KMS-11 (cell line): Measurements from ENCODE around the gene SRP54.

Source experiments
- H2AFZ ChIP-seq: fragments of 200-600 bp; sonication (generic); 2 replicates; pipeline ENCODE4 v1.6.1; 2016; ENCODE audit warnings: antibody characterized with exemption, mixed run types, low read depth
- H3K27ac ChIP-seq: fragments of 200-600 bp; sonication (generic); 2 replicates; pipeline ENCODE4 v1.6.1; 2016; ENCODE audit warnings: mild to moderate bottlenecking, mixed run types
- H3K27me3 ChIP-seq: fragments of 200-600 bp; sonication (generic); 2 replicates; pipeline ENCODE4 v1.6.1; 2017; ENCODE audit warnings: mild to moderate bottlenecking, low read depth, mixed run types, moderate library complexity; ENCODE audit not compliant: insufficient read depth
- H3K36me3 ChIP-seq: fragments of 200-600 bp; sonication (generic); 2 replicates; pipeline ENCODE4 v1.6.1; 2017; ENCODE audit warnings: mild to moderate bottlenecking, mixed run types; ENCODE audit not compliant: insufficient read depth
- H3K4me1 ChIP-seq: fragments of 200-600 bp; sonication (generic); 2 replicates; pipeline ENCODE4 v1.6.1; 2016; ENCODE audit warnings: mild to moderate bottlenecking, low read depth, mixed run types; ENCODE audit not compliant: poor library complexity, severe bottlenecking
- H3K4me2 ChIP-seq: fragments of 200-600 bp; sonication (generic); 2 replicates; pipeline ENCODE4 v1.7.0; 2016; ENCODE audit warnings: mild to moderate bottlenecking, mixed run types
- H3K4me3 ChIP-seq: fragments of 200-600 bp; sonication (generic); IDR thresholded peaks from 2 replicates; pipeline ENCODE4 v1.6.1; 2017; ENCODE audit warnings: low read depth, low read length, mixed read lengths; ENCODE audit not compliant: insufficient read depth
- H3K79me2 ChIP-seq: fragments of 200-600 bp; sonication (generic); 2 replicates; pipeline ENCODE4 v1.6.1; 2016; ENCODE audit warnings: low read depth, mixed run types; ENCODE audit not compliant: insufficient read depth
- H3K9ac ChIP-seq: fragments of 200-600 bp; sonication (generic); 2 replicates; pipeline ENCODE4 v1.6.1; 2016; ENCODE audit warnings: mild to moderate bottlenecking, mixed run types
- H4K20me1 ChIP-seq: fragments of 200-600 bp; sonication (generic); 2 replicates; pipeline ENCODE4 v1.6.1; 2016; ENCODE audit warnings: mild to moderate bottlenecking, mixed run types; ENCODE audit not compliant: insufficient read depth
- CTCF ChIP-seq: fragments of 200-600 bp; sonication (generic); conservative IDR thresholded peaks from 2 replicates; pipeline ENCODE4 v1.6.1; 2017; ENCODE audit warnings: low read depth, mild to moderate bottlenecking, antibody characterized with exemption, low read length, moderate library complexity, mixed read lengths

Gene SRP54

GRCh38 chr14:34966413-34966812 lies 16.4 kb upstream of the SRP54 start:
- H3K36me3 ChIP-seq = no peaks in the 10 kb centered on the region
- H3K4me2 ChIP-seq = peak overlapping the region; percentile 27; the same call in 1 of the 2 replicates
- no peaks in the 10 kb centered on the region for H3K79me2 ChIP-seq
- no peaks in the 10 kb centered on the region for H3K27me3 ChIP-seq
- H3K4me3 ChIP-seq = no peak overlapping the region
- peak overlapping the region; percentile 25 for H3K27ac ChIP-seq
- no peaks in the 10 kb centered on the region for H4K20me1 ChIP-seq
- no peak overlapping the region for H3K9ac ChIP-seq
- H2AFZ ChIP-seq = no peak overlapping the region
- TF ChIP-seq CTCF = no peak
- H3K4me1 ChIP-seq = peaks cover 24% of the 10 kb centered on the region

- Histone ChIP-seq H3K36me3 (no peaks in the 10 kb centered on the region), H3K9ac (no peak overlapping the region), H3K4me2 (no peak overlapping the region), H3K79me2 (no peaks in the 10 kb centered on the region; the same call in 1 of the 2 replicates), H4K20me1 (no peaks in the 10 kb centered on the region), H2AFZ (no peak overlapping the region), H3K27me3 (no peaks in the 10 kb centered on the region), H3K4me3 (no peak overlapping the region), H3K27ac (no peak overlapping the region), H3K4me1 (peaks cover 24% of the 10 kb centered on the region)
- TF ChIP-seq CTCF = no peak
Observed at GRCh38 chr14:34970665-34971064, 12.1 kb upstream of the SRP54 start.

GRCh38 chr14:34971381-34971780 lies 11.4 kb upstream of the SRP54 start:
- no peak overlapping the region for H3K9ac ChIP-seq
- H2AFZ ChIP-seq = no peak overlapping the region
- H3K79me2 ChIP-seq = no peaks in the 10 kb centered on the region; the same call in 1 of the 2 replicates
- H3K36me3 ChIP-seq = no peaks in the 10 kb centered on the region
- H3K4me3 ChIP-seq = no peak overlapping the region
- no peaks in the 10 kb centered on the region for H3K27me3 ChIP-seq
- no peaks in the 10 kb centered on the region for H4K20me1 ChIP-seq
- H3K27ac ChIP-seq = no peak overlapping the region
- H3K4me1 ChIP-seq = peaks cover 17% of the 10 kb centered on the region
- no peak overlapping the region for H3K4me2 ChIP-seq
- no peak for TF ChIP-seq CTCF

DNA sequence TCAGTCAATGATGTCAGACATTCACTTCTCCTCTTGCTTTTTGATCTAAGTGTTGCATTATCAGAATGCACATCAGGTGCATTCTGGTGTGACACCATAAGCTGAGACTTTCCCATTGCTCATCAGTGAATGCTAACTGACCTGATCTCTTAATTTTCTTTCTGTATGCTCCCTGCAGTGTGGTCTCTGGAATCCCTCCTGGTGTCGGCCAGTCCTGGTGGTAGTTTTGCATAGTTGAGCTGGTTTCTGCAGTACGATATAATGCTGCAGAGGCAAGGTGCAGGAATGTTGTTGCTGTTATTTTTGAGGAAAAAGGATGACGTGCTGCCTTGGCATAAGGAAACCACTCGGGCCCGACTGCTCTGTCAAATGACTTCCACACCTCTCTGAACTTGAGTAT lies 11.0 kb upstream of the SRP54 start:
- Histone ChIP-seq H3K27ac (no peak overlapping the region), H3K4me1 (peaks cover 13% of the 10 kb centered on the region), H3K9ac (no peak overlapping the region), H3K27me3 (no peaks in the 10 kb centered on the region), H4K20me1 (no peaks in the 10 kb centered on the region), H3K4me2 (no peak overlapping the region), H3K4me3 (no peak overlapping the region), H3K36me3 (no peaks in the 10 kb centered on the region), H3K79me2 (no peaks in the 10 kb centered on the region; the same call in 1 of the 2 replicates), H2AFZ (no peak overlapping the region)
- TF ChIP-seq CTCF = no peak
